HG03439 (cell line): ENCODE measurements around the gene ANGPTL8.

ENCODE experiments used
- ATAC-seq: cut with Tn5 transposase; IDR thresholded peaks from one replicate; pipeline ENCODE4 v1.9.1; 2021; ENCODE audit warnings: mild to moderate bottlenecking, moderate library complexity; ENCODE audit not compliant: unreplicated experiment

Gene ANGPTL8

GRCh38 chr19:11239377-11240000 is at the start of gene ANGPTL8:
Gene ANGPTL8 (plus strand): TSS chr19:11239619. CDS start chr19:11239638, 19 bp downstream.
- no peak for ATAC-seq

- ATAC-seq: no peak
Observed at GRCh38 chr19:11190501-11190900, 48.9 kb upstream of the ANGPTL8 start.

GRCh38 chr19:11191273-11191755 is 48.1 kb upstream of the ANGPTL8 start:
- ATAC-seq: no peak

GRCh38 chr19:11191934-11192333 is 47.5 kb upstream of the ANGPTL8 start:
- ATAC-seq: no peak

DNA sequence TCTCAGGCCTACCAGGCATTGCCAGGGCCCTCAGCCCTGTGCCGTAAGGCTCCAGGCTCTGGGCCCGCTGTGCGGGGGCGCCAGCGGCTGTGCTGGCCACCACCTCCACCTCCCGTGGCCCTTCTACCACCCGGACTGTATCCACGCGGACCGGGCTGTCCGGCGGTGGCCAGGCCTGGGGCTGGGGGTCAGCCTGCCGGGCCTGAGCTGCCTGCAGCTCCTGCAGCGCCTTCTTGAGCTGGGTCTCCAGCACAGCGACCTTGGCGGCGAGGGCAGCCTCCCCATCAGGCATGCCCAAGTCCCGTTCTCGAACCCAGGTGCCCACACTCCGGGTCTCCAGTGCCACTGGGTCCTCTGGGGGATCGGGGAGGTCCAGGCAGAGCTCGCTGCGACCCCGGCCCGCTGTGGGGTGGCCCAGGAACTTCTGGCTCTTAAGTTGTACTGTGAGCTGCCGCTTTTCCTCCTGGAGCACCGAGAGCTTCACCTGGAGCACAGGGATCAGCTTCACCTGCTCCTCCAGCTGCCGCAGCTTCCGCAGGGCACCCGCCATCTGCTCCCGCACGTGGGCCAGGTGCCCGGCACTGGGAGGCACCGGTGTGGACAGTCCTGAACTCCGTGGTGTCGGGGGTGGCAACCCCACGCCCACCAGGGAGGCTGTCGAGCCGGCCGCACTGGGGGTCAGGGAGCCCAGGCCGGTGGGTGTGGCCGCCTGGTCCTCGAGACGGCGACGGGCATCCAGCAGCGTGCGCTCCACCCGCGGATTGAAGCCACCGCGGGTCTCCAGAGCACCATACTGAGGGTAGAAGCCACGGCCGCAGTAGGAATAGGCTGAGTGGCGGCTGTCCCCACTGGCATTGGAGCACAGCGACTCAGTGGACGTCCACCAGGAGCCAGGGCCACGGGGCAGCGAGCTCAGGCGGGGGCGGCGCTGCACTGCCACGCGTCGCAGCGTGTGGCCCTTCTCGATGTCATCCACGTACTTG is 46.2 kb upstream of the ANGPTL8 start:
- ATAC-seq: no peak

- no peak for ATAC-seq
Observed at GRCh38 chr19:11194173-11194572, 45.2 kb upstream of the ANGPTL8 start.

DNA sequence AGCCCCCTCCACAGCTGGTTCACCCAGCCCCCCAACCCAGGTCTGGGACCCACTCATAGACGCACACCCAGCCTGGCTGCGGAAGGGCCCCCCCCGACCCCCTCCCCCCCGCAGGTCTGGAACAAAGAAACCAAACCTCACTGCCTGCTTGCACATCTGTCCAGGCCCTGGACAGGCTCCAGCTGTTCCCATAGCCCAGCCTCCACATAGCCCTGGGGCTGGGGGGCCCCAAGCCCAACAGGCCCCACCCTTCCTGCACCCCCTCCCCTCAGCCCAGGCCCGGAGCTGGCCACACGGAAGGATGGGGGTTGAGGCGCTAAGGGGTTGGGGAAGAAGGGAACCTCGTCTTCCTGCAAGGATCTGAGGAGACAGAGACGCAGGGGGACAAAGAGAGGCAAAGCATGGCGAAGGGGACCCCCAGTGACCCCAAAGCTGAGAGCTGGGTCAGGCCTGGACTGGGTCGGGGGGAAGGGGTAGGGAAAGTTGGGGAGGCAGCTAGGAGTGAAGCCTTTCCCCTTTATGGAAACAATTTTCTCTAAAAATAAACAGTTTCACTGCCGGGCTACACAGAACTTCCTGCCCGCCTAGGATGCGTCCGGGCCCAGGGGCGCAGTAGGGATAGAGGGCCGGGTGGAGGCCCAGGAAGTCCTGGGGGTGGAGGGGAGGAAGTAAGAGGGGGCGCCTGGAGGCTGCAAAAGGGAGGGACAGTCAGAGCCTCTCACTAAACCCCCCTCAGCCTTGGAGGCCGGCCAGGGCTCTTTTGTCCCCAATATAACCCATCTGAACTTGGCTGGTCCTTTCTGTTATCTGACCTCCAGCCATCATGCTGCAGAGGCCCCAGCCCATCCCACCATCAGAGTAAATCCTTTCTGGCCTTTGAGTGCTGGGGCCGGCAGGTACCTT is 44.5 kb upstream of the ANGPTL8 start:
- ATAC-seq: no peak

DNA sequence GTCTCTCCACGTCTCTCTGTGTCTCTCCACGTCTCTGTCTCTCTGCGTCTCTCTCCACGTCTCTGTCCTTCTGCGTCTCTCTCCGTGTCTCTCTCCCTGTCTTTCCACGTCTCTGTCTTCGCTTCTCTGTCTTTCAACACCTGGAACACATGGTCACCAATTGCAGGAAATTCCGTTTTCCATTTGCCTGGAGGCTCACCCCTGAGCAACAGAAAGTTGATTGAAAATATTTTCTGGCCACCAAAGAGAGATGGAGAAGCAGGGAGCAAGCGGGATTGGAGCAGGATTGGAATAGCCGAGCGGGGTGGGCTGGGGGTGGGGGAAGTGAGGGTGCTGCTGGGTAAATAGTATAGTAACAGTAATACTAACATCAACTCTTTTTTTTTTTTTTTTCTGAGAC is 43.7 kb upstream of the ANGPTL8 start:
- no peak for ATAC-seq

DNA sequence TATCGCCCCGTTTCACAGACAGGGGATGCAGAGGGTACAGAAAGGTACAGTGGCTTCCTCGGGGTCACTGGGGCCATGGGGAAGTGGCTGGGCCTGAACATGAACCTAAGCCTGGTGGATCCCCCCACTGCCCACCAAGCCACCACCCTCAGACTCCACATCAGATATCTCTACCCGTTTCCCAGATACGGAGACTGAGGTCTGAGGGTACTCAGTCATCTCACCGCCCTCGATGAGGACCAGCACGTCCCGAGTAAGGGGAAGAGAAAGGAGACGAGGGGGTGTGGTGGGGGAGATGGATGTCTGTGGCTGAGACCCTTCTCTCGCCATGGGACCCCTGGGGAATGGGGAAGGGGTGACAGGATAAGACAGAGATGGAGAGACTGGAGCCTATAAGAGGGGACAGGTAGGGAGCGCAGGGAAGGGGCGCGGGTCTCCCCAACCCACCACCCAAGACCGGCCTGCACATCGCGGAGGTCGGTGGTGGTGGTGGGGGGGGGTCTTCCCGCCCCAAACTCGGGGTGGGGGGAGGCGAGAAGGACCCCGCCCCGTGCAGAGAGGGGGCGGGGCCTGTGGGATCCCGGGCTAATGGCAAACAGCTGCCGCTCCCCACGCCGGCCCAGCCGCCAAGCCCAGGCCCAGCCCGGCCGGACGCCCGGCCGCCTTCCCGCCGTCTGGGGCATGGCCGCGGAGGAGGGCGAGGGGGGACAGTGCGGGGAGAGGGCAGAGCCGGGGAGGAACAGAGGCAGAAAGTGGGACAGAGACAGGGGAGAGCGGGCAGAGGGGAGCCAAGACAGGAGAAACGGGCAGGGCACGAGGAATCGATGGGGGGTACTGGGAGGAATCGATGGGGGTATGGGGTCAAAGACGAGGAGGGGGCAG is 42.8 kb upstream of the ANGPTL8 start:
- no peak for ATAC-seq

- peak; percentile 73 for ATAC-seq
Observed at GRCh38 chr19:11197291-11198174, 41.9 kb upstream of the ANGPTL8 start, which contains the start of gene KANK2. Gene KANK2 (minus strand): TSS chr19:11197545. CDS start chr19:11194511, 3,034 bp downstream.

GRCh38 chr19:11198175-11198534 is 41.3 kb upstream of the ANGPTL8 start:
- no peak for ATAC-seq

GRCh38 chr19:11198769-11199424 is 40.5 kb upstream of the ANGPTL8 start:
- no peak for ATAC-seq

GRCh38 chr19:11199517-11199916 is 39.9 kb upstream of the ANGPTL8 start:
- ATAC-seq: no peak

DNA sequence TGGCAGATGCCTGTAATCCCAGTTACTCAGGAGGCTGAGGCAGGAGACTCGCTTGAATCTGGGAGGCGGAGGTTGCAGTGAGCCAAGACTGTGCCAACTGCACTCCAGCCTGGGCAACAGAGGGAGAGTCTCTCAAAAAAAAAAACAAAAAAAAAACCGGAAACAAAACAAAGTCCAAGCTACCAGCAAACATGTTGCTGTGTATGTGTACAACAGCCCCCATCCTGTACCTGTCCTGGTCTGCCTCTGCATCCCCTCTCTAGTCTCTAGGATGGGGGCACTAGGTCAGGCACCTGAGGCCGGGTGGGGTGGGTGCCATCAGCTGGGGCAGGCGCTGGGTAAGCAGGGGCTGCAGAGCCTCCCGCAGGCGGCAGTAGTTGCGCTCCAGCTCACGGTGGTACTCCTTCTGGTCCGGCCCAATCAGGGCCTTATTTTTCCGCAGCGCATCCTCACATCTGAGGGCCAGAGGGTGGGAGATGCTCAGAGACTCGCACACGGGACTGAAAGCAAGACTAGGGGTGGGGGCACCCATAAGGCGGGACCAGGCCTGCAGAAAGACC is 39.3 kb upstream of the ANGPTL8 start:
- no peak for ATAC-seq

DNA sequence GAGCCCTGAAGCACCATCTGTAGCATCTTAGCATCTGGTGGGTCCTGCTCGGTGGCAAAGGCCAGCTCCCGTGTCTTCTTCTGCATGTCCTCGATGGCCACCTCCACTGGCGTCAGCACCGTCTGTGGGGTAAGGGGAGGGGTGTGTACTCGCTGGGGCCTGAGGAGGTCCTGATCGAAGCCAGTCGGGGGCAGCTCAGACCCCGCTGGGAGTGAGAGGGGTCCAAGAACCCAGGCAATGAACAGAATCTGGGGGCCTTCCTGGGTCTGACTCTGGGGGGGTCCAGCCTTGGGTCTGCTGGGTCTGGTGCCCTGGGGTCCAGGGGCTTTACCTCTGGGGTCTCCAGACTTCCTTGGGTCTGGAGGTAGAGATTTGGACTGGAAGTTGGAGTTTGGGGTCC is 38.5 kb upstream of the ANGPTL8 start:
- ATAC-seq: no peak

- ATAC-seq: no peak
Observed at GRCh38 chr19:11201791-11202190, 37.6 kb upstream of the ANGPTL8 start.

GRCh38 chr19:11202488-11203193 is 36.8 kb upstream of the ANGPTL8 start:
- no peak for ATAC-seq
